Coronary artery (tissue), 2 donors: ENCODE data around the gene ZNF624.

Experiments used
- DNase-seq: peaks from one replicate; pipeline ENCODE4 v3.0.0-alpha.2; 2017; ENCODE audit warnings: low spot score
- H3K27ac ChIP-seq, 2 donors: fragments of 200-600 bp; sonication (generic); one replicate each; pipeline ENCODE4 v1.5.1; 2016 to 2019
- H3K4me3 ChIP-seq: fragments of 200-600 bp; sonication (generic); 2 replicates; pipeline ENCODE4 v1.5.1; 2016; ENCODE audit warnings: mild to moderate bottlenecking, moderate library complexity
- CTCF ChIP-seq: fragments of 200-600 bp; sonication (generic); IDR thresholded peaks from one replicate; pipeline ENCODE4 v1.5.1; 2019; ENCODE audit warnings: antibody characterized with exemption

Gene ZNF624

GRCh38 chr17:16662936-16663335 lies 9.3 kb upstream of the ZNF624 start:
- TF ChIP-seq CTCF, result no peak
- Histone ChIP-seq H3K27ac (no peak overlapping the region), H3K4me3 (no peak overlapping the region)
- DNase-seq, result no peak

- TF ChIP-seq CTCF, result no peak
- no peak for DNase-seq
- no peak overlapping the region for H3K4me3 ChIP-seq
- no peak overlapping the region for H3K27ac ChIP-seq
Measured at GRCh38 chr17:16661217-16661616, 7.6 kb upstream of the ZNF624 start.

- no peak for TF ChIP-seq CTCF
- Histone ChIP-seq H3K27ac (peak overlapping the region; percentile 93 to 94), H3K4me3 (peak overlapping the region; percentile 76)
- DNase-seq, result no peak
Measured at GRCh38 chr17:16652847-16653366, 743 bp downstream of the ZNF624 start.

GRCh38 chr17:16652252-16652651 lies 1.4 kb downstream of the ZNF624 start:
- TF ChIP-seq CTCF, result no peak
- DNase-seq, result no peak
- no peak overlapping the region for H3K27ac ChIP-seq
- no peak overlapping the region for H3K4me3 ChIP-seq

GRCh38 chr17:16649585-16649984 lies 4.1 kb downstream of the ZNF624 start:
- Histone ChIP-seq H3K27ac (no peak overlapping the region), H3K4me3 (no peak overlapping the region)
- DNase-seq, result no peak
- TF ChIP-seq CTCF, result no peak

GRCh38 chr17:16639438-16639837 lies 14.2 kb downstream of the ZNF624 start:
- no peak for TF ChIP-seq CTCF
- no peak overlapping the region for H3K27ac ChIP-seq

GRCh38 chr17:16623282-16623681 lies 30.4 kb downstream of the ZNF624 start:
- no peak overlapping the region for H3K4me3 ChIP-seq
- no peak overlapping the region for H3K27ac ChIP-seq
- TF ChIP-seq CTCF, result no peak
- no peak for DNase-seq

More at GRCh38 chr17:16639438-16639837, 14.2 kb downstream of the ZNF624 start:
- no peak overlapping the region for H3K4me3 ChIP-seq
- no peak for DNase-seq
